ENCODE measurements around the gene SSBP2.
"Not testable (repeated sequence)": the region's sequence is repeated elsewhere in the genome, so short reads cannot be mapped to it uniquely, and the experiment has no call there.

The SSBP2 gene

GRCh38 chr5:81428861-81429260, 322.0 kb downstream of the SSBP2 start:
- no peak for DNase-seq (ENCODE audit: low read depth, low spot score)

- DNase-seq (ENCODE audit: low read depth, low spot score): no peak
Observed at GRCh38 chr5:81428446-81428845, 322.5 kb downstream of the SSBP2 start.

GRCh38 chr5:81427566-81427965, 323.3 kb downstream of the SSBP2 start:
- no peak for DNase-seq (ENCODE audit: low read depth, low spot score)

- no peak for DNase-seq (ENCODE audit: low read depth, low spot score)
Observed at GRCh38 chr5:81426359-81427030, 324.4 kb downstream of the SSBP2 start.

- DNase-seq (ENCODE audit: low read depth, low spot score): no peak
Observed at GRCh38 chr5:81425569-81425968, 325.3 kb downstream of the SSBP2 start.

GRCh38 chr5:81424728-81425127, 326.2 kb downstream of the SSBP2 start:
- no peak for DNase-seq (ENCODE audit: low read depth, low spot score)

GRCh38 chr5:81422671-81423070, 328.2 kb downstream of the SSBP2 start:
- no peak for DNase-seq (ENCODE audit: low read depth, low spot score)

GRCh38 chr5:81420039-81420667, 330.7 kb downstream of the SSBP2 start:
- no peak for DNase-seq (ENCODE audit: low read depth, low spot score)

GRCh38 chr5:81418606-81419005, 332.3 kb downstream of the SSBP2 start:
- no peak for DNase-seq (ENCODE audit: low read depth, low spot score)

GRCh38 chr5:81417052-81417451, 333.8 kb downstream of the SSBP2 start:
- DNase-seq (ENCODE audit: low read depth, low spot score): no peak

- DNase-seq (ENCODE audit: low read depth, low spot score): no peak
Observed at GRCh38 chr5:81409896-81410295, 341.0 kb downstream of the SSBP2 start.

GRCh38 chr5:81409361-81409760, 341.5 kb downstream of the SSBP2 start:
- DNase-seq (ENCODE audit: low read depth, low spot score): no peak

- no peak for DNase-seq (ENCODE audit: low read depth, low spot score)
Observed at GRCh38 chr5:81408496-81408895, 342.4 kb downstream of the SSBP2 start.

GRCh38 chr5:81407811-81408210, 343.1 kb downstream of the SSBP2 start:
- DNase-seq (ENCODE audit: low read depth, low spot score): not testable (repeated sequence)

- no peak for DNase-seq (ENCODE audit: low read depth, low spot score)
Observed at GRCh38 chr5:81405126-81405891, 345.6 kb downstream of the SSBP2 start.

GRCh38 chr5:81402192-81402930, 348.5 kb downstream of the SSBP2 start:
- DNase-seq (ENCODE audit: low read depth, low spot score): no peak

GRCh38 chr5:81401266-81401665, 349.6 kb downstream of the SSBP2 start:
- no peak for DNase-seq (ENCODE audit: low read depth, low spot score)

GRCh38 chr5:81400375-81400774, 350.5 kb downstream of the SSBP2 start:
- no peak for DNase-seq (ENCODE audit: low read depth, low spot score)

- no peak for DNase-seq (ENCODE audit: low read depth, low spot score)
Observed at GRCh38 chr5:81398741-81399140, 352.2 kb downstream of the SSBP2 start.

GRCh38 chr5:81397176-81397575, 353.7 kb downstream of the SSBP2 start:
- no peak for DNase-seq (ENCODE audit: low read depth, low spot score)

GRCh38 chr5:81395262-81395661, 355.6 kb downstream of the SSBP2 start:
- DNase-seq (ENCODE audit: low read depth, low spot score): no peak
